NCI-H510A treated with DMSO at 0.1 percent for 48 hours (cell line): Measurements from ENCODE around the gene AAK1.
A peak's percentile ranks its signal among the peaks of the same experiment; 100 is the strongest.

Experiments used
- DNase-seq: peaks from one replicate; lab custom pipeline; 2025; lab: John Stamatoyannopoulos, UW

Gene AAK1

DNA sequence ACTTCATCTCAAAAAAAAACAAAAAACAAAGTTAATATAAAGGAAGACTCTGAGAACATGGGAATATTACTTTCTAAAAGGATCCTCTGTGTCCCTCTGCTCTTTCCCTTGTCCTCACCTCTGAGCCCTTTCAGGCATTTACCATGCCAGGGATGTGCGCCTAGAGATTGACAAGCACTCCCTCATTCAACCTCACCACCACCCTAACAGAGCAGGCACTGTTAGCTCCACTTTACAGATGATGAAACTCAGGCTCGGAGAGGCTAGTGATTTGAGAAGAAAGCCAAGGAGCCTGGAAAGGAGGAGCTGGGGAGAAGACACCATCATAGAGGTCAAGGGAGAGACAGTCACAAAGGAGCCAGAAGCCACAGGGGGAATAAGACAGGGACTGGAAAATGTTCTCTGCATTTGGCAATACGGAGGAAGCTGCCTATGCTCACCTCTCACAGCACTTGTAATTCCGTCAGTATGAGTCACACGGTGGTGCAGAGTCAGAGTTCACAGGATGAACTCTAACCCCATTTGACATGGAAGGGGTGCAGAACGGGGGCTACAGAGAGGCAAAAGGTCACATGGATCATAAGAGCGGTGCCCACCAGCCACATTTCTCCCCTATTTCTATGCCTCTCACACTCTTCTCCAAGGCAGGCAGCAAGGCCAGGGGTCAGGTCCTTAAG lies 104.5 kb downstream of the AAK1 start:
- DNase-seq, result no peak

GRCh38 chr2:69538249-69538648 lies 105.3 kb downstream of the AAK1 start:
- DNase-seq, result no peak

GRCh38 chr2:69535817-69536241 lies 107.7 kb downstream of the AAK1 start:
- no peak for DNase-seq

DNA sequence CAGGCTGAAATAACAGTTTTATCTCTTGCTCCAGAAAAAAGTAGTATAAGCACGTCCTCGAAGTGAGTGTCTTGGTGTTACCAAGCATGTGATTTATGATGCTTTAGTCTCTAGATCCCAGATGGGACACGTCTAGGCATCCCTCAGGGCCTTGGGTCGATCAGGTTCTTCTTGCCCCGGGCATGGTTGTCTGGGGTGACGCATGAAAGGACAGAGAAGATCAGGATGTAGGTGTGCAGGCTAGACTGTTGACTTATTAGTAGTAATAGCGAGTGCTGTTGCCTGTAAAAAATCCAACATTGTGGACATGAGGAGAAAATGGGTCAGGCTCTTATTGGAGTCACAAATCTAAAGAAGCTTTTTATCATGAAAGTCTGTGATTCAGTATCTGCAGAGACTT lies 112.4 kb downstream of the AAK1 start:
- DNase-seq, result no peak

DNA sequence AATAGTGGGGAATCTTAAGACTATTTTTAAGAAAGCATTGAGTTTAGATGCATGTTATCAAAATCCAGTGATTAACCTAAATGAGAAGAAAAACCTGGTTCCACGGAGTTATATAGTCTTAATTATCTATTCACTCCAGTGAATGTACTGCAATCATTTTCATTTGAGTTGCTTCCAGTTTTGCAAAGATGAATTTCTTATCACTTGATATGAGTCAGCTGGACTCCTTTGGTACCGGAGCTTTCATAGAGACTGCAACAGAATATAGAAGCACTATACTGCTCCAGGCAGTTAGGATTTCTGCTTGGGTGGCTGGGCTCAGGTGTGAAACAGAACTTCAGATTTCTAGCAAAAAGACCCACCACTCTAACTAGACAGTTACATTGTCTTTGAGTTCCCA lies 114.1 kb downstream of the AAK1 start:
- DNase-seq, result no peak

DNA sequence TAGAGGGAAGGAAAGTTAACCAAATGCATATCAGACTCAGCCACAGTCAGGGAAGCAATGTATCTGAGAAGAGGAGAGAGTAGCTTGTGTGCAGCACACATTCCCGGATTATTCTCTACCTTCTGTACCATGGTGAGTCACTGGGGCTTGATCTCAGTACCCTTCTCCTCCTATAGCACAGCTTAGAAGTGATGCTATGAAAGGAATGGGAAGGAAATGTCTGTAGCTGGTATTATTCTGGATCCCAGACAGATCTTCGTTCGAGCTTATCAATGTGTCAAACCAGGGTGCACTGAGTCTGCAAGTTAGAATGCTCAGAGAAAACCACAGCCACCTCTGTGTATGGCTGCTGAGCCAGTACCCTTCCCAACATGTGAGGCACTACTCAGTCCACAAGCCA lies 118.3 kb downstream of the AAK1 start:
- no peak for DNase-seq

- no peak for DNase-seq
Observed at GRCh38 chr2:69524799-69525198, 118.7 kb downstream of the AAK1 start.

- DNase-seq, result no peak
Observed at GRCh38 chr2:69521747-69522146, 121.8 kb downstream of the AAK1 start.

DNA sequence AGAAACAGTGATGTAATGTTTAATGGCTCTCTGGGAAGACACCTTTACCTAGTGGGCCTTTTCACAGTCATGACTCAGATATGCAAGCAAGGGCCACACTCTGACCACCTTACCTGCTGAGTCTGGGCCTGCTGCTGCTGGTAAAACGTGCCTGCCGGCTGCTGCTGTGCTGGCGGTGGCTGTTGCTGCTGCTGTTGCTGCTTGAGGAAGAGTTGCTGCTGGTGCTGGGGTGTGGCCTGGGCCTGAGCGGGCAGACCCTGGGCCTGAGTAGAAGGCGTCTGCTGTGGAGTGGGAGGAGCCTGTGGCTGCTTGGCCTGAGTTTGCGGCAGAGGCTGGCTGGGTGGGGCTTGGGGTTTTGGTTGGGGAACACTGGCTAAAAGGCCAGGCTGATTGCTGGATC lies 124.7 kb downstream of the AAK1 start:
- no peak for DNase-seq

DNA sequence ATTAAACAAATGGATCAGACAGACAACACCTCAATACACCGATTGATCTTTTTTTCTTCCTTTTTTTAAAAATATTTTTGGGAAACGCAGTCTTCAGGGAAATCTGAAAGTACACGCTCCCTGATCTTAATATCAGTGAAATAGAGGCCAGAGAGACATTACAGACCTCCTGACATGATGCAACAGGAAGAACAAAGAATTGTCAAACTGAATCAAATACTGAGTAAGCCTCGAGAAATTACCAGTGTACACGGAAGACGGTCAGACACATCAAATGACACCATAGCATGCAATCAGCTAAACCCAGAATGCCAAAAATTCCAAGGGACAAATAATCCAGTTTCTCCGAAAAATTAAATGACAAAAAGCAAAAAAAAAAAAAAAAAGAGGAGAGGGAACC lies 126.1 kb downstream of the AAK1 start:
- DNase-seq, result no peak

DNA sequence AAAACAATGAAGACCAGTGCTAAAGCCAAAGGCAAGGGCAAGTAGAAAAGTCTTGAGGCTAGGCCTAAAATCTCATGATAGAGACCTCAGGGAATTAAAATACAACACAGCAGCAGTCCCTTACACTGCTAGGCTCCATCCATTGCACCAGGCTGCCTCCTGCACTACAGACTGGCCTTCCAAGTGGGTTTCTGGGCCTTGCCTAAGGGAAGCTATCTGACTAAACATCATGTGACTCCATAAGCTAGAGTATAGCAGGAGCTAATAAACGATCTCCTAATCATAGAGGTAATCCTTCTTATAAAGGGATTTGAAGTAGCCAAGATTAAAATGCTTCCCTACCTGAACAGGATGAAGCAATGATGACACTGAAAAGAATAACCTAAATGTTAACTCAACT lies 128.7 kb downstream of the AAK1 start:
- DNase-seq, result no peak

DNA sequence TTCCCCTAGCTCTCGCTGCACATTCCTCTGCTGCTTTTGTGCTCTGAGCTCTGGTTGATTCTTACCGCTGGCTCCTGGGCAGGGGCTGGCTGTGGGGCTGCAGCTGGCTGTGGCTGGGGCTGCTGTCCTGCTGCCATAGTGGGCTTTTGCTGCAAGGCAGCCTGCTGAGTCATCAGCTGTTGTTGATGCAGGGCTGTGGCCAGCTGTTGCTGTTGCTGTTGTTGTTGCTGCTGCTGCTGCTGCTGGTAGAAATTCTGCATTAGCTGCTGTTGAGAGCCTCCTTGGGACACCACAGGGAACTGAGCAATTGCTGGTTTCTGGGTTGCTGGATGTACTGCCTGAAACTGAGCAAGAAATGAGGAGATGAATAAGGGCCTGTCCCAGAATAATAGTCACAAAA lies 129.1 kb downstream of the AAK1 start:
- no peak for DNase-seq

- no peak for DNase-seq
Observed at GRCh38 chr2:69512446-69512845, 131.1 kb downstream of the AAK1 start.

- DNase-seq, result no peak
Observed at GRCh38 chr2:69510204-69510603, 133.3 kb downstream of the AAK1 start.

DNA sequence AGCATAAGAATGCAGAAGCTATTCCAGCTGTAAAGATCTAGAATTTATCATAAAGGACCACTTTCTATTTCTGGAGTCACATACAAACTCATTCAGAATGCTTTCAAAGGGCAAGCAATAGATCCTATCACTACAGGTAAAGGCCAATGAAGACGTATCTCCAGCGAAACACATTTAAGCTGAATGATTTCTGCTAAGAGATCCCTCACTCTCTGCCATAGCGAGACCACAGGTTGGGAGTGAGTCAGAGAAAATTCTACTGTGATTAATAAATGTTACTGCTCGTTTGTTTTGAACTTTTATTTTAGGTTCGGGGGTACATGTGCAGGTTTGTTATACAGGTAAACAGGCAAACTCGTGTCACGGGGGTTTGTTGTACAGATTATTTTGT lies 133.8 kb downstream of the AAK1 start:
- no peak for DNase-seq

GRCh38 chr2:69509011-69509749 lies 134.4 kb downstream of the AAK1 start:
- peak; percentile 54 for DNase-seq

GRCh38 chr2:69505710-69506109 lies 137.8 kb downstream of the AAK1 start:
- DNase-seq, result no peak

- DNase-seq, result no peak
Observed at GRCh38 chr2:69501301-69501700, 142.2 kb downstream of the AAK1 start.

GRCh38 chr2:69499966-69500365 lies 143.6 kb downstream of the AAK1 start:
- no peak for DNase-seq

GRCh38 chr2:69499242-69499641 lies 144.3 kb downstream of the AAK1 start:
- DNase-seq, result no peak

- DNase-seq, result no peak
Observed at GRCh38 chr2:69495861-69496260, 147.7 kb downstream of the AAK1 start.

- DNase-seq, result no peak
Observed at GRCh38 chr2:69495008-69495407, 148.5 kb downstream of the AAK1 start.

- DNase-seq, result no peak
Observed at GRCh38 chr2:69494126-69494525, 149.4 kb downstream of the AAK1 start.

DNA sequence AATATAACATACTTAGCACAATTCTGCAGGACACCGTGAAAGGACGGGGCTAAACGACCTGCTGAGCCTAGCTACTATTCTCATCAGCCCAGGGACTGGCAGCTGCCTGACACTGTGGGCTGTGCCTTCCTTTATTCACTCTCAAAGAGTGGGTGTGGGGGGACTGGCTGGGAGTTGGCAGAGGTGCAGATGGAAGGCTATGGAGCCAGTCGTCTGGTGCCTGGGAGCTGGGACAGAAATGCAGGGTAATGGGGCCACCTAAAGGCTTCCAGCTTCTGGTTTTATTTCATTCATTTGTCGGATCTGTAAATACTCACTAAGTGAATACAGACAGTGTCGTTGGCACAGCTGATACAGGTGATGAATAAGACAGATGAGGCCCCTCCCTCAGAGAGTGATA lies 150.3 kb downstream of the AAK1 start:
- DNase-seq, result no peak
